ENCODE data around the gene CARNS1. TPM values are rescaled to one million over a fixed set of nuclear protein-coding genes. Genes with fewer than 3 reads are reported as not detected.
A peak's percentile ranks its signal among the peaks of the same experiment; 100 is the strongest.

Gene CARNS1
- total and polyA plus RNA-seq, 2 of the 13 experiments (the other 11 are each of a cell fraction or from before 2014, with no cell fraction given): not detected

- no peak for TF ChIP-seq ZNF609 (CRISPR knock-in tag; IDR thresholded peaks at IDR 0.05; ENCODE audit: borderline replicate concordance)
- TF ChIP-seq KDM2A (CRISPR knock-in tag; IDR thresholded peaks at IDR 0.05; ENCODE audit: borderline replicate concordance, low read depth): peak; percentile 45; the same call in 1 of the 2 replicates
- 0 out of 2 replicates have a peak, but pooled peaks have one; percentile 17 for TF ChIP-seq MED1 (CRISPR knock-in tag; IDR thresholded peaks at IDR 0.05)
- 0 out of 2 replicates have a peak, but pooled peaks have one; percentile 46 for TF ChIP-seq ZNF567 (CRISPR knock-in tag; IDR thresholded peaks at IDR 0.05; ENCODE audit: borderline replicate concordance)
- peak; percentile 87 for TF ChIP-seq NFE2L2 (IDR thresholded peaks at IDR 0.05; ENCODE audit: low read length)
- peak; percentile 91 for TF ChIP-seq PATZ1 (CRISPR knock-in tag; IDR thresholded peaks at IDR 0.05)
- no peak for TF ChIP-seq LCORL (IDR thresholded peaks at IDR 0.05)
- TF ChIP-seq LCORL (CRISPR knock-in tag; IDR thresholded peaks at IDR 0.05): peak; percentile 76
- 0 out of 2 replicates have a peak, but pooled peaks have one; percentile 47 for TF ChIP-seq ZNF546 (CRISPR knock-in tag; conservative IDR thresholded peaks at IDR 0.05)
- peak; percentile 34 to 52; a peak in 3 of 4 replicates for TF ChIP-seq MAFK (conservative IDR thresholded peaks at IDR 0.05 in 1 of 2, IDR thresholded peaks at IDR 0.05 in 1 of 2; ENCODE audit: low read length in 2 of 2)
- no peak for TF ChIP-seq ZNF143 (CRISPR knock-in tag; IDR thresholded peaks at IDR 0.05)
- TF ChIP-seq FOXC1 (CRISPR knock-in tag; IDR thresholded peaks at IDR 0.05; ENCODE audit: borderline replicate concordance): 0 out of 2 replicates have a peak, but pooled peaks have one; percentile 48
- TF ChIP-seq DNMT3B (CRISPR knock-in tag; conservative IDR thresholded peaks at IDR 0.05): no peak; the same call in 1 of the 2 replicates
- peak; percentile 32 for TF ChIP-seq XRCC5 (optimal IDR thresholded peaks at IDR 0.05; ENCODE audit: low read length)
- peak; percentile 73; the same call in 1 of the 2 replicates for TF ChIP-seq ZNF598 (CRISPR knock-in tag; IDR thresholded peaks at IDR 0.05; ENCODE audit: borderline replicate concordance)
- no peak for TF ChIP-seq SRF (IDR thresholded peaks at IDR 0.05; ENCODE audit: low read depth, low read length)
- TF ChIP-seq THRA (CRISPR knock-in tag; IDR thresholded peaks at IDR 0.05; ENCODE audit: borderline replicate concordance): no peak
- no peak for TF ChIP-seq KDM6A (CRISPR knock-in tag; IDR thresholded peaks at IDR 0.05; ENCODE audit: low read depth)
- peak; percentile 62; the same call in 1 of the 2 replicates for TF ChIP-seq ZNF263 (CRISPR knock-in tag; IDR thresholded peaks at IDR 0.05)
- TF ChIP-seq ZFP41 (CRISPR knock-in tag; IDR thresholded peaks at IDR 0.05; ENCODE audit: borderline replicate concordance): no peak
- no peak for TF ChIP-seq FOXM1 (CRISPR knock-in tag; IDR thresholded peaks at IDR 0.05)
- no peak for TF ChIP-seq ZNF468 (CRISPR knock-in tag; IDR thresholded peaks at IDR 0.05)
These were observed 41.6 kb upstream of the CARNS1 start (continued) for GRCh38 chr11:67373648-67374570.
